ENCODE results near the gene SLC7A9. TPM values are rescaled to one million over a fixed set of nuclear protein-coding genes. Genes with fewer than 3 reads are reported as not detected.

Gene SLC7A9
- total and polyA plus RNA-seq, 2 experiments from 2014 or later: 0.19 TPM; not detected in 1

DNA sequence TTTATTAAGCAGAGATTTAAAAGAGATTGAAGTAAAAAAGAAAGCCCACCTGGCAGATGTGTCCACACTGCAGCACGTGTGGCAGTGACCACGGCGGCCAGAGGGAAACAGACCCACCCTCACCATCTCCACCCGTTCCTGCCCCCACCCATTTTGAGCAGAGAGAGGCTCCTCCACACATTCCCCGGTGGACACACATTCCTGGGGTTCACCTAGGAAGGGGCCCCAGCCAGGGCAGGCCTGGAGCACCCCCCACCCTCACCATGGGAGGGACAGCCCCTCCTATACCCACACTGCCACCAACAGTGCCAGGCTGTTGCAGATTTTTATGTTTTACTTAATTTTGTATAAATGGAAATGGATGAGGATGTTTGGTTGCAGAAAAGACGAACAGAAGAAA lies 54.9 kb downstream of the SLC7A9 start (continued):
- TF ChIP-seq, protein P1, sequence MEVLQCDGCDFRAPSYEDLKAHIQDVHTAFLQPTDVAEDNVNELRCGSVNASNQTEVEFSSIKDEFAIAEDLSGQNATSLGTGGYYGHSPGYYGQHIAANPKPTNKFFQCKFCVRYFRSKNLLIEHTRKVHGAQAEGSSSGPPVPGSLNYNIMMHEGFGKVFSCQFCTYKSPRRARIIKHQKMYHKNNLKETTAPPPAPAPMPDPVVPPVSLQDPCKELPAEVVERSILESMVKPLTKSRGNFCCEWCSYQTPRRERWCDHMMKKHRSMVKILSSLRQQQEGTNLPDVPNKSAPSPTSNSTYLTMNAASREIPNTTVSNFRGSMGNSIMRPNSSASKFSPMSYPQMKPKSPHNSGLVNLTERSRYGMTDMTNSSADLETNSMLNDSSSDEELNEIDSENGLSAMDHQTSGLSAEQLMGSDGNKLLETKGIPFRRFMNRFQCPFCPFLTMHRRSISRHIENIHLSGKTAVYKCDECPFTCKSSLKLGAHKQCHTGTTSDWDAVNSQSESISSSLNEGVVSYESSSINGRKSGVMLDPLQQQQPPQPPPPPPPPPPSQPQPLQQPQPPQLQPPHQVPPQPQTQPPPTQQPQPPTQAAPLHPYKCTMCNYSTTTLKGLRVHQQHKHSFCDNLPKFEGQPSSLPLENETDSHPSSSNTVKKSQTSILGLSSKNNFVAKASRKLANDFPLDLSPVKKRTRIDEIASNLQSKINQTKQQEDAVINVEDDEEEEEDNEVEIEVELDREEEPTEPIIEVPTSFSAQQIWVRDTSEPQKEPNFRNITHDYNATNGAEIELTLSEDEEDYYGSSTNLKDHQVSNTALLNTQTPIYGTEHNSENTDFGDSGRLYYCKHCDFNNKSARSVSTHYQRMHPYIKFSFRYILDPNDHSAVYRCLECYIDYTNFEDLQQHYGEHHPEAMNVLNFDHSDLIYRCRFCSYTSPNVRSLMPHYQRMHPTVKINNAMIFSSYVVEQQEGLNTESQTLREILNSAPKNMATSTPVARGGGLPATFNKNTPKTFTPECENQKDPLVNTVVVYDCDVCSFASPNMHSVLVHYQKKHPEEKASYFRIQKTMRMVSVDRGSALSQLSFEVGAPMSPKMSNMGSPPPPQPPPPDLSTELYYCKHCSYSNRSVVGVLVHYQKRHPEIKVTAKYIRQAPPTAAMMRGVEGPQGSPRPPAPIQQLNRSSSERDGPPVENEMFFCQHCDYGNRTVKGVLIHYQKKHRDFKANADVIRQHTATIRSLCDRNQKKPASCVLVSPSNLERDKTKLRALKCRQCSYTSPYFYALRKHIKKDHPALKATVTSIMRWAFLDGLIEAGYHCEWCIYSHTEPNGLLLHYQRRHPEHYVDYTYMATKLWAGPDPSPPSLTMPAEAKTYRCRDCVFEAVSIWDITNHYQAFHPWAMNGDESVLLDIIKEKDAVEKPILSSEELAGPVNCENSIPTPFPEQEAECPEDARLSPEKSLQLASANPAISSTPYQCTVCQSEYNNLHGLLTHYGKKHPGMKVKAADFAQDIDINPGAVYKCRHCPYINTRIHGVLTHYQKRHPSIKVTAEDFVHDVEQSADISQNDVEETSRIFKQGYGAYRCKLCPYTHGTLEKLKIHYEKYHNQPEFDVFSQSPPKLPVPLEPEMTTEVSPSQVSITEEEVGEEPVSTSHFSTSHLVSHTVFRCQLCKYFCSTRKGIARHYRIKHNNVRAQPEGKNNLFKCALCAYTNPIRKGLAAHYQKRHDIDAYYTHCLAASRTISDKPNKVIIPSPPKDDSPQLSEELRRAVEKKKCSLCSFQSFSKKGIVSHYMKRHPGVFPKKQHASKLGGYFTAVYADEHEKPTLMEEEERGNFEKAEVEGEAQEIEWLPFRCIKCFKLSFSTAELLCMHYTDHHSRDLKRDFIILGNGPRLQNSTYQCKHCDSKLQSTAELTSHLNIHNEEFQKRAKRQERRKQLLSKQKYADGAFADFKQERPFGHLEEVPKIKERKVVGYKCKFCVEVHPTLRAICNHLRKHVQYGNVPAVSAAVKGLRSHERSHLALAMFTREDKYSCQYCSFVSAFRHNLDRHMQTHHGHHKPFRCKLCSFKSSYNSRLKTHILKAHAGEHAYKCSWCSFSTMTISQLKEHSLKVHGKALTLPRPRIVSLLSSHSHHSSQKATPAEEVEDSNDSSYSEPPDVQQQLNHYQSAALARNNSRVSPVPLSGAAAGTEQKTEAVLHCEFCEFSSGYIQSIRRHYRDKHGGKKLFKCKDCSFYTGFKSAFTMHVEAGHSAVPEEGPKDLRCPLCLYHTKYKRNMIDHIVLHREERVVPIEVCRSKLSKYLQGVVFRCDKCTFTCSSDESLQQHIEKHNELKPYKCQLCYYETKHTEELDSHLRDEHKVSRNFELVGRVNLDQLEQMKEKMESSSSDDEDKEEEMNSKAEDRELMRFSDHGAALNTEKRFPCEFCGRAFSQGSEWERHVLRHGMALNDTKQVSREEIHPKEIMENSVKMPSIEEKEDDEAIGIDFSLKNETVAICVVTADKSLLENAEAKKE (CRISPR knock-in tag; IDR thresholded peaks at IDR 0.05): no peak
- no peak for TF ChIP-seq JUNB (IDR thresholded peaks at IDR 0.05; ENCODE audit: unreplicated experiment)
- TF ChIP-seq, protein P2, sequence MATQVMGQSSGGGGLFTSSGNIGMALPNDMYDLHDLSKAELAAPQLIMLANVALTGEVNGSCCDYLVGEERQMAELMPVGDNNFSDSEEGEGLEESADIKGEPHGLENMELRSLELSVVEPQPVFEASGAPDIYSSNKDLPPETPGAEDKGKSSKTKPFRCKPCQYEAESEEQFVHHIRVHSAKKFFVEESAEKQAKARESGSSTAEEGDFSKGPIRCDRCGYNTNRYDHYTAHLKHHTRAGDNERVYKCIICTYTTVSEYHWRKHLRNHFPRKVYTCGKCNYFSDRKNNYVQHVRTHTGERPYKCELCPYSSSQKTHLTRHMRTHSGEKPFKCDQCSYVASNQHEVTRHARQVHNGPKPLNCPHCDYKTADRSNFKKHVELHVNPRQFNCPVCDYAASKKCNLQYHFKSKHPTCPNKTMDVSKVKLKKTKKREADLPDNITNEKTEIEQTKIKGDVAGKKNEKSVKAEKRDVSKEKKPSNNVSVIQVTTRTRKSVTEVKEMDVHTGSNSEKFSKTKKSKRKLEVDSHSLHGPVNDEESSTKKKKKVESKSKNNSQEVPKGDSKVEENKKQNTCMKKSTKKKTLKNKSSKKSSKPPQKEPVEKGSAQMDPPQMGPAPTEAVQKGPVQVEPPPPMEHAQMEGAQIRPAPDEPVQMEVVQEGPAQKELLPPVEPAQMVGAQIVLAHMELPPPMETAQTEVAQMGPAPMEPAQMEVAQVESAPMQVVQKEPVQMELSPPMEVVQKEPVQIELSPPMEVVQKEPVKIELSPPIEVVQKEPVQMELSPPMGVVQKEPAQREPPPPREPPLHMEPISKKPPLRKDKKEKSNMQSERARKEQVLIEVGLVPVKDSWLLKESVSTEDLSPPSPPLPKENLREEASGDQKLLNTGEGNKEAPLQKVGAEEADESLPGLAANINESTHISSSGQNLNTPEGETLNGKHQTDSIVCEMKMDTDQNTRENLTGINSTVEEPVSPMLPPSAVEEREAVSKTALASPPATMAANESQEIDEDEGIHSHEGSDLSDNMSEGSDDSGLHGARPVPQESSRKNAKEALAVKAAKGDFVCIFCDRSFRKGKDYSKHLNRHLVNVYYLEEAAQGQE (IDR thresholded peaks at IDR 0.05; ENCODE audit: unreplicated experiment): no peak

DNA sequence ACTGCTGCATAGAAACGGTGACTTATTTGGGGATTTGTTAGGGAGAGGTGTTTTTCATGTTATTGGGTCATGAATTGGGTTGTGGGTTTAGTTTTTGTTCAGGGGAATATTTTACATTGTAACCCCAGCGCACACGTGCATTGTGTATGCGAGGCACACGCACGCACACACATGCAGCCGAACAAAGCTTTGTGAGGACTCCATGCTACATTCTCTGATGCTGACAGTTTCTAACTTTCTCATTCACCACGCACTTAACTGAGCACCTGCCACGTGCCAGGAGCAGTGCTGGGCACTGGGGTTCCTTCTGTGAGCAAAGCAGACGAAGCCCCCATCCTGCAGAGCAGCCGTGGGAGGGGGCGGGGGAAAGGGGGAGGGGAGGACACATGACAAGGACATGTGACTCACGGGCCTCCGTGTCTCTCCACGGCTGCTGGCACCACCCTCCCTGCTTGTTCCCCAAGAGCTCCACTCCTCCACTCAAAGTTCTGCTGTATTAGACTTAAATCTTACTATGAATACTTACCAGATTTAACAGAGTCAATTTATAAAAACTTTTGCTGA lies 55.6 kb downstream of the SLC7A9 start:
- H3K4me1 ChIP-seq (ENCODE audit: insufficient read depth): peaks cover 15% of the 10 kb centered on the region
- Mint-ChIP-seq H3K4me1 (peaks cover 38% of the 10 kb centered on the region), H3K36me3 (ENCODE audit: low read depth) (no peaks in the 10 kb centered on the region), H3K4me3 (no peak overlapping the region), H3K27ac (no peak overlapping the region), H3K27me3 (ENCODE audit: insufficient read depth, low read depth, poor library complexity) (no peaks in the 10 kb centered on the region), H3K9me3 (no peaks in the 10 kb centered on the region; the same call in 1 of the 3 replicates)
- H3K27me3 ChIP-seq (ENCODE audit: insufficient read depth): no peaks in the 10 kb centered on the region
- ATAC-seq (no peak), DNase-seq (ENCODE audit: low spot score) (no peak)
- H3K79me2 ChIP-seq (replicated peaks; ENCODE audit: insufficient read depth): no peaks in the 10 kb centered on the region
- no peak overlapping the region for H3K4me3 ChIP-seq
- no peaks in the 10 kb centered on the region for H3F3A ChIP-seq (replicated peaks; ENCODE audit: low read depth)
- no peaks in the 10 kb centered on the region for H3K9me2 ChIP-seq (ENCODE audit: insufficient read depth)
- no peak overlapping the region for H2AFZ ChIP-seq
- no peaks in the 10 kb centered on the region for H3K36me3 ChIP-seq (ENCODE audit: insufficient read depth)
- H3K4me2 ChIP-seq: no peak overlapping the region
- no peaks in the 10 kb centered on the region for H4K20me1 ChIP-seq (replicated peaks; ENCODE audit: insufficient read depth)
- H3K27ac ChIP-seq (ENCODE audit: low read depth): no peak overlapping the region
- TF ChIP-seq, protein P3, sequence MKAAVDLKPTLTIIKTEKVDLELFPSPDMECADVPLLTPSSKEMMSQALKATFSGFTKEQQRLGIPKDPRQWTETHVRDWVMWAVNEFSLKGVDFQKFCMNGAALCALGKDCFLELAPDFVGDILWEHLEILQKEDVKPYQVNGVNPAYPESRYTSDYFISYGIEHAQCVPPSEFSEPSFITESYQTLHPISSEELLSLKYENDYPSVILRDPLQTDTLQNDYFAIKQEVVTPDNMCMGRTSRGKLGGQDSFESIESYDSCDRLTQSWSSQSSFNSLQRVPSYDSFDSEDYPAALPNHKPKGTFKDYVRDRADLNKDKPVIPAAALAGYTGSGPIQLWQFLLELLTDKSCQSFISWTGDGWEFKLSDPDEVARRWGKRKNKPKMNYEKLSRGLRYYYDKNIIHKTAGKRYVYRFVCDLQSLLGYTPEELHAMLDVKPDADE (IDR thresholded peaks at IDR 0.05): no peak
- no peak for TF ChIP-seq ZNF331 (CRISPR knock-in tag; IDR thresholded peaks at IDR 0.05; ENCODE audit: low read depth)
- no peak for TF ChIP-seq JUNB (IDR thresholded peaks at IDR 0.05; ENCODE audit: unreplicated experiment)
- TF ChIP-seq, protein P4, sequence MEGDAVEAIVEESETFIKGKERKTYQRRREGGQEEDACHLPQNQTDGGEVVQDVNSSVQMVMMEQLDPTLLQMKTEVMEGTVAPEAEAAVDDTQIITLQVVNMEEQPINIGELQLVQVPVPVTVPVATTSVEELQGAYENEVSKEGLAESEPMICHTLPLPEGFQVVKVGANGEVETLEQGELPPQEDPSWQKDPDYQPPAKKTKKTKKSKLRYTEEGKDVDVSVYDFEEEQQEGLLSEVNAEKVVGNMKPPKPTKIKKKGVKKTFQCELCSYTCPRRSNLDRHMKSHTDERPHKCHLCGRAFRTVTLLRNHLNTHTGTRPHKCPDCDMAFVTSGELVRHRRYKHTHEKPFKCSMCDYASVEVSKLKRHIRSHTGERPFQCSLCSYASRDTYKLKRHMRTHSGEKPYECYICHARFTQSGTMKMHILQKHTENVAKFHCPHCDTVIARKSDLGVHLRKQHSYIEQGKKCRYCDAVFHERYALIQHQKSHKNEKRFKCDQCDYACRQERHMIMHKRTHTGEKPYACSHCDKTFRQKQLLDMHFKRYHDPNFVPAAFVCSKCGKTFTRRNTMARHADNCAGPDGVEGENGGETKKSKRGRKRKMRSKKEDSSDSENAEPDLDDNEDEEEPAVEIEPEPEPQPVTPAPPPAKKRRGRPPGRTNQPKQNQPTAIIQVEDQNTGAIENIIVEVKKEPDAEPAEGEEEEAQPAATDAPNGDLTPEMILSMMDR (conservative IDR thresholded peaks at IDR 0.05; ENCODE audit: low read depth in 2 of 2): no peak
- no peak for TF ChIP-seq CREB1 (CRISPR knock-in tag; IDR thresholded peaks at IDR 0.05; ENCODE audit: low read depth)

All from GM23338 (cell line).